Suppressor macrophage treated with lipopolysaccharide for 1 hour (primary cell): ENCODE data around the gene SMIM45.

Experiments used
- DNase-seq, 3 donors: peaks; one replicate each; pipeline ENCODE4 v3.0.0-alpha.2; 2020 to 2022

Gene SMIM45

DNA sequence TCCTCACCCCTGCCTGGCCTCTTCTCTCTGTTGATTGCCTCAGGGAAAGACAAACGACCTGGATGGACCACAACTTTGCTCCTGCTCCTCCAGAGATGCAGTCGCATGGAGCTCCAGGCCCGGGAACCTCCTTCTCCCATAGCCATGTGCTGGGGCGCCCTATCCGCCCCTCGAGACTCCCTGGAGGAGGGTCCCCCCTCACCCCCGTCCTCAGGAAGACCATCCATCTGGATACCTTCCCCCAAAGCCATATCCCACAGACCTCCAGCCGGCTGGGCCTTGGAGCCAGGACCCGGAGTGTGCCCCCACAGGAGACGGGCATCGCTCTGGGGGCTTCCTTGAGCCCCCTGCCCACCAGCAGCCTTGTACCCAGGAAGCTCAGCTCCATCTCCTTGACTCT is 19.5 kb downstream of the SMIM45 start:
- no peak for DNase-seq

DNA sequence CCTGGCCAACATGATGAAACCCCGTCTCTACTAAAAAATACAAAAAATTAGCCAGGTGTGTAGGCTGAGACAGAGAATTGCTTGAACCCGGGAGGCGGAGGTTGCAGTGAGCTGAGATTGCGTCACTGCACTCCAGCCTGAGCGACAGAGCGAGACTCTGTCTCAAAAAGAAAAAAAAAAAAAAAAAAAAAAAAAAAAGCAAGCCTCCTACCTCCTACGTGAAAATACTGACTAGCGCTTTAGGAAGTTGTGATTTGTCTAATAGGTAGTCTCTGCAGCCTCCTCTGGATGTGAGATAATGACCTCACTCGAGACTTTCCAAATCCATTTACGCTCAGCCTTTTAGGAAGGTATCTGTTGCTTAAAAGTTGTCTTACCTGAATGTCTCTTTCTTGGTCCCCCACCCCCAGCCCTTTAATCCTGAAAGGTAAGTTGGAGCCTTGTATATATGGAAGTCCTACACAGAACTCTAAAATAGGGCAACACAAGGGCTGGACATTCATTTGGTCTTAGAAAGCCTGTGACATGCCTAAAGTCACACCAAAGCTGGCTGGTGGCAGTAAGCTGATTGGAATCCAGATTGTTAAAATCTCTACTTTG is 22.8 kb downstream of the SMIM45 start:
- DNase-seq, result no peak

DNA sequence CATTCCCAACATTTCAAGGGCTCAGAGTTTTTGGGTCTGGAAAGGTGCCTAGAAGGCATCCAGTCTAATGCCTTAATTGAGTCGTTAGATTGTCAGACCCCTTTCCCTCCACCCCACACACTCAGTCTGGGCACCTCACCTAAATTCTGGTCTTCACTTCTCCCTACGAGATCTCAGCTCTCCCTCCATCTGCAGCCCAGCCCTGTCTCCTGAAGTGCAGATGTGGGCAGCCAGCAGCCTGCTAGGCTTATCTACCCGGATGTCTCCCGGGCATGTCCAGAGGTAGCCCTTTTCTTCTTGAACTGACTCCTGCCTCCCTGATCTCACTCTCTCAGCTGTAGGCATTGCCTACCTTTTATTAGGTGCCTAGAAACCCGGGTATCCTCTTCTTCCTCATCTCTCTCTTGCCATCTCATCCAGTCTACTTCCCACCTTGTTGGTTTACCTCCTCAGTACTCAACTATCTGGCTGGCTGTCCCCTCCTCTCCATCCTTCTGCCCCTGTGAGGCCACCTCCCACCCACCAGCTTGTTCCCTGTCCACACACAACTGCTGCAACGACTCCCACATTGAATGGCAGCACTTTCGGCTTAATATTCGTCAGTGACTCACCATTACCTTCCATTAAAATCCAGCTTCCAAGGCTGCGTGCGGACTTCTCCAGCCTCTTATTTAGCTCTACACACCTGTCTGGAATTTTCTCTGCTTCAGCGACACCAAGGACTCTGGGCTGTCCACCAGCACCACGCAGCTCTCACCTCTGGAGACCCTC is 23.5 kb downstream of the SMIM45 start:
- DNase-seq, result no peak

DNA sequence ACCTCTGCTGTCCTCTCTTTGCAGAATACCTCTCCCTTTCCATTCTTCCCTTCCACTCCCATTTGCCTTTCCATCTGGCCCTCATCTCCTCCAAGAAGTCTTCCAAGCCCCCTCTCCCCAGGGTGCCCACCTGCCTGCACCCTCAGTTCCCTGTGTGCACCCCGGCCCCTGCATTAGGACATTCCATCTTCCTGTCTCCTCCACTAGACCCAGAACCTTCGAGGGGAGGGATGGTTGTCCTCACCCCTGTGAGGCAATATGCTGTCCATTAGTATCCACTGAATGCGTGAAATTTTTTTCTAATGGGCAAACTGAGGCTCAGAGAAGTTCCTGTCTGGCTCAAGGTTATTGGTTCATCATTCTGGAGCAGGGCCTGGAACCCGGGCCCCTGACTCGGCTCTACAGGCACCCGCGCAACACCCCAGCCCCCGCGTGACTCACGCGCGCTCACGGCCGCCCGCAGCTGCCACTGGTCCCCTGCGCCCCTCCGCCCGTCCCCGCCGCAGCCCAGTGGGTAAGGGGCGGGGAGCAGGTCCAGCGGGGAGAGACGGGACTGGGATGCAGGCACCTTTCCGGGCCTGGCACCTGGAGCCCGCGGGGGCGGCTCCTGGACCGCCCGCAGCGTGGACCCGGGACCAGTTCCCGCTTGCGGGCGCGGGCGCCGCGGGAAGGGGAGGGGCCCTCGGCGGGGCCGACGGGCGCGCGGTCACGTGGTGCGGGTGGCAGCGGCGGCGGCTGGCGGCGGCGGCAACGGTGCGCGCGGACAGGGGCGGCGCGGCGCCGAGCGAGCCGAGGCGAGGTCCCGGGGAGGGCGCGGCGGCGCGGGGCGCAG is 24.3 kb downstream of the SMIM45 start:
- peak in 2 of 3 donors; percentile 55 to 71 for DNase-seq

DNA sequence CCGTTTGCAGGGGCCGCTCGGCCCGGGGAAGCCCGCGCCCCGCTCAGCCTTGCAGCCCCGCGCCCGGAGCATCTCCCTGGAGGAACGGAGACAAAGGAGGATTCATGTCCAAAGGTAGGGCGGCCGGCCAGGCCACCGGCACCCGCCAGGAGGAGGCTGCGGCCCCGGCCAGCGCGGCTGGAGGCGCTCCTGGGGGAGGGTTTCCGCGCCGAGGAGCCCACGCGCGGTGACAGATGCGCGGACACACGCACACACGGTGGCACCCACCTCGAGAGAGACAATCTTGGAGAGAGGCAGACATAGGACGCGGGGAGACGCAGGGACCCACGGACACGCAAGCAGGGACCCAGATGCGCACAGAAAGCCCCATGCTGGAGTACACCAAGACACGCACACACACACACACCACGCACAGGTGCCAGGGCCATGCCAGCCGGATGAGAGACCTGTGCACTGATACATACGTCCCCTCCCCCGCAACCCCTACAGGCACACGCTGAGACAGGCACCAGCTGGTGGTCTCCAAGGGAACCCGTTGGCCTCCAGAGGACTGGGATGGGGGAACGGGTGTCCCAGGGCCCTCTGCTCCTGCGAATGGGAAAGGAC is 25.1 kb downstream of the SMIM45 start:
- peak in 1 of 3 donors; percentile 27 for DNase-seq

DNA sequence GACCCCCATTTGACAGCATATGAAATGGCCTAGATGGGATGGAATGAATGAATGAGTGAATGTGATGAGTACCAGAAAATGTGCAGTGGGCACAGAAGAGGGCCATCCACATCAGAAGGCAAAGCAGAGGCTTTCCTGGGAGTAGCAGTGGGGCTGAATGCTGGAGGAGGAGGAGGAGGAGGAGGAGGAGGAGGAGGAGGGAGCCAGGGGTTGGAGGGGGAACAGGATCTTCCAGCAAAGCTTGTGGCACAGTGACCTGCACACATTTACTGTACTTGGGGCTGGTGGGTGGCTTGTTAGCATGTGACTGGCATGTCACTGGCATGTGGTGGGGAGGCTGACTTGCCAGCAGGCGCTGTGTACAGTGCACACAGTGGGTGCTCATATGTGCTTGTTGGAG is 26.8 kb downstream of the SMIM45 start:
- no peak for DNase-seq

DNA sequence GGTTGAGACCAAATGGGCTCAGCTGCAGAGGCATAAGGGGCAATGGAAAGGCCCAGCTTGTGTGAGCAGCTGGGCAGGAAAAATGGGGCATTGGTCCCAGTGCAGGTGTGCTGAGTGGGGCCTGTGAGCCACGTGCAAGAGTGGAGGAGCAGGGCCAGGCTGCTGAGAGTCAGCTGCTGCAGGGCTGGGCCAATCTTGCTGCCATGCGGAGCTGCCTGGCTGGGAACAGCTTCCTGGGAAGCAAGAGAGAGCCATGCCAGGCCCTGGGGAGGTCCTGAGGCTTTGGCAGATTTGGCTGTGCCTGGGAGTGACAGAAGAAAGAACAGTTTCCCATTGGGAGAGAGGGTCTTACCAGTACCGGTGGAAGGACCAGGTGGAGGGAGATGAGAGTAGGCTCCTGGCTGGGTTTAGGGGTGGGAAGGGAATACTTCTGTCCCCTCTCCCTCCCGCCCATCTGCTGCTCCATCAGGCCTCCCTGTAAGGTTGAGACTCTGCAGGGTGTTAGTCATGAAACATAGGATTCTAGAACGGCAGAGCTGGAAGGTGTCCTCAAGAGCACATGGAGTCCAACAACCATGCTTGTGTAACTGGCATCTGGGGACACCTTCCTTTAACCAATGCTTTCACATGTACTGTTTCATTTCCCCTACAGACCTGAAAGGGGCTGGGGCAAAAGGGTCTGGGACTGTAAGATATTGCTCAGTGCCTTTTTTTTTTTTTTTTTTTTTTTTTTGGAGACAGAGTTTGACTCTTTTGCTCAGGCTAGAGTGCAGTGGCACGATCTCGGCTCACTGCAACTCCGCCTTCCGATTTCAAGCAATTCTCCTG is 27.7 kb downstream of the SMIM45 start:
- no peak for DNase-seq

DNA sequence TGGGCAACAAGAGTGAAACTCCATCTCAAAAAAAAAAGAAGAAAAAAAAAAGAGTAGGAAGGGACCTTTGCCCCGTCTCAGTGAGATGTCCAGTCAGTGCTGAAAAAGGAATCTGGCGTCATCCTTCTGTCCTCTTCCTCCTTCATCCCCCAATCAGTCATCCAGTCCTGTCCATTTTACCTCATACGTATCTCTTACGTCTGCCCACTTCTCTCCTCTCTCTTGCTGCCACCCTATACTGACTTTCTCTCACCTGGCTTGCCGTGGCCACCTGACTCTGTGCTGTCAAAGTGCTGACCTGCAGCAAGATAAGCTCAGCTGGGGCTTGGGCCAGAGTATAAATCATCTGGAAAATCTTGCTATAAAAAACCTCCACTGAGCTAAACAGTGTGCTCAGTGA is 30.9 kb downstream of the SMIM45 start:
- peak; percentile 39 to 44 (median 40) for DNase-seq

DNA sequence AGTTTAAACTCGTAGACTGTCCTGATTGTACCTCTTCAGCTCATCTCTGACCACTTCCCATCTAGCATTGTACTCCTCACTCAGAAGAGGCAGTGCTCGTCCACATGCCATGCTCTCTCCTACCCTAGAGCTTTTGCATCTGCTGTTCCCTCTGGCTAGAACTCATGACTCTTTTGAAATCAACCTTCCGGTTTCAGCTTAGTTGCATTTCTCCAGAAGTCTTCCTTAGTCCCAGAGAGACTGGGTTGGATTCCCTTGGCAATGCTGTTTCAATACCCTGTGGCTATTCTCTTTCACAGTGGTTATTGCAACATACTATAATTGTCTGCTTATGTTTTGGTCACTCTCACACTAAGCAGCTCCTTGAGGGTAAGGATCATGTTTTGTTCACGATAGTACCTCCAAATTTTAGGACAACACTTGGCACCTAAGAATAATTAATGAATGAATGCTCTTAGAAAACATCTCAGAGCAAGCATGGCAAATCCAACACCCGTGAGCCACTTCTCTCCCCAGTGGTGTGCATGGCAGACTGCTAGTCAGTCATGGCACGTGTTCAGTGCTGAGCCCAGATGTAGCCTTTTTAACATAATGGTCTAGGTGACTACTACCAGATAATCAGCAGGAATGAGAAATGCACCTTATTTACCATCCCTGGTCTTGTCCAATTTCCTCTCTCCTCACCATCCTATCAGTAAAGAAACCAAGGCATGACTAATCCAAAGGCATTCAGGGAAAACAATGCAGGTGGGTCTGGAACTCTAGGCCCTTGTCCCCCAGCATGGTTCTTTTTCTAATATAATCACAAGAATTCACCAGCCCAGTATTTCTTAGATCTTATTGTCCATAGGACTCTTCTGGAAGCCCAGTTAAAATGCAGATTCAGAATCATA is 31.8 kb downstream of the SMIM45 start:
- peak; percentile 51 to 58 (median 54) for DNase-seq

DNA sequence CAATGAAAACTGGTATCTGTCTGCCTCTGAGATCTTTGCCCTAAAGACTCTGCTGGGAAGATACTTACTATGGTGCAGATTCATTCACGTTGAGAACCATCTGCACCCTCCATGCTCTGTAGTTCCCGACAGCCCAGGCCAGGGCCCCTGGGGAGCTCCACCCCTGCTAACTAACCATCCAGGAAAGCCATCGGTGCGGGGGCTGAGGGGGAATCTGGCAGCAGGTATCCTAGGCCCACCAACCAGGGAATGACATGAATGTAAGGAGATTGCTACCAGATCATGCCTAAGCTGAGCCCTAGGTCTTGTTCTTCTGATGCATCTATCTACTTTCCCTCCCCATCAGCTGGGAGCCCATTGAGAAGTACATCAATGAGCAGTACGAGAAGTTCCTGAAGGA is 35.3 kb downstream of the SMIM45 start:
- DNase-seq, result no peak

DNA sequence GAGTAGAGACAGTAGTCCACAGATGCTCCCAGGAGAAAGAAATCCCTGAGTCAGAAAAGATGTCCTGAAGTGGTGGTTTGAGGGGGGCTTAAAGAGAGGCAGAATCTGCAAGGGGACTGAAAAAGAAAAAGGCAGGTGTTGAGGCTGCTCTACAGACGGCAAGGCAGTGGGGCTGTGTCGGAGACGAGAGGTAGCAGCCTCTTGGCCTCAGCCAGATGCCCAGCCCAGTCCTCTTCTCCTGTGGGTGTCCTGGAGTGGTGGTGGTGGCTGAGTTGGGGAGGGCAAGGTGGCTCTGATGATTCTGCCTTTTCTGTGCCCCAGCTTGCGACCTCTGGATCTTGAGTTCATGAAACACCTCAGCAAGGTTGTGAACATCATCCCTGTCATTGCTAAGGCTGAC is 37.3 kb downstream of the SMIM45 start:
- DNase-seq, result no peak

DNA sequence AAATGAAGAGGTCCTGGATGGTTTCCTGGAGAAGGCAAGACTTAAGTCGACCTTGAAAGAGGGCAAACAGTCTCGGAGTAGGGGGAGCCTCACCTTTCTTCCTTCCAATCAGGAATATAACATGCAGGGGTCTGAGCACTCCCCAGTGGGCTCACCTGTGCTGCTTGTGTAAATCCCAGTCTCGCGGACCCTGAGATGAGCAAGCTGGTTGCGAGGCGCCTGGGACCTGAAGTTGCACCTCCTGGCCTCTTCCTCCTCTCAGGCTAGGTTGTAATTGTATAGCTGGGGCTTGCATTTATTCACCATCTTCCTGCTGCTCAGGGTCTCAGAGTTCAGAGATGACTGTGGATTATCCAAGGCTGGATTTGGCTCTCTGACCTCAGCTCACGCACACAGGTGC is 39.2 kb downstream of the SMIM45 start:
- DNase-seq, result no peak

DNA sequence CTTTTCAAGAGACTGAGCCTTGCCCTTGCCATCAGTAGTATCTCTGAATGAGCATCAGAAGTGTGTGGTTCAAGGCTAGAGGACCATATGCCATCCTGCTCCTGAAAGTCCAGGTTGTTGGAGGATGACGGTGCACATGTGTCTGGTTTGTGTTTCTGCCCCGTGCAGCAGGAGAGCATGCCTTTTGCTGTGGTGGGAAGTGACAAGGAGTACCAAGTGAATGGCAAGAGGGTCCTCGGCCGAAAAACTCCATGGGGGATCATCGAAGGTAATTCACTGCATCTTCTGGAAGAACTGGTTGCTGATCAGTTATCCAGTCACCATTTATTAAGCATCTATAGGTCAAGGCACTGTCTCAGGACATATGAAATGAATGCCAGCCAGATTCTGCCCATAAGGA is 40.5 kb downstream of the SMIM45 start:
- no peak for DNase-seq

DNA sequence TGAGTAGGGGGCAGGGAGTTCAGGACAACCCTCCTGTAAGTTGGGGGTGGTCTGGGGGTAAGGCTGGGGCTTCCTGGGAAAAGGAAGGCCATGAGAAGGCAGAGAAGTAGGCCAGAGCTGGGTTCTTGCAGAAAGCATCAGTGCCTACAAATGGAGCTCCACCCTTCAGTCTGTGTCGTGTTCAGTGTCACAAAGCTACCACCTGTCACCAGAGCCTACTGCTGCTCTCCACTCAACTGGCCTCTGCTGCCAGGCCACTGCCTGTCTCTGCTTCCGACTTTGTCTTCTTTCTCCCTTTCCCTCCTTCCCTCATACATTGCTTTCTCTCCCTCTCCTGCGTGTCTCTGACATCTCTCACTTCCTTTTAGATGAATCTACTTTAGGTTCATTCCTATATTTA is 43.3 kb downstream of the SMIM45 start:
- no peak for DNase-seq

DNA sequence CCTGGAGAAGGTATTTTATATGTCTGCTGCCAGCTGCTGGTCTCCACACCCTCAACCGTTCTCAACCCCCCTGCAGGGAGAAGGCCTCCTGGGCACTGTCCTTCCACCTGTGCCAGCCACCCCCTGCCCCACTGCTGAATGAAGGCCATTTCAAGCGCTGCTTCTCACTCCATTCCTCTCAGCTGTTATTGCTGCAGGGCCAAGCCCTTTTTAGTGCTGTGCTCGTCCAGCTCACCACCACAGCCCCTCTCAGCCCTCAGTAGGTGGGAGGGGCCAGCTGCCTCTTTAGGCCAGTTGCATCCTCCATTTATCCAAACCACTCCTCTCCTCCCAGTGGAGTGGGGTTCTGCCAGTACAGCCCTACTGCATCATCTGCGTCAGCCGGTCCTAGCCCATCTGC is 44.9 kb downstream of the SMIM45 start:
- DNase-seq, result no peak

DNA sequence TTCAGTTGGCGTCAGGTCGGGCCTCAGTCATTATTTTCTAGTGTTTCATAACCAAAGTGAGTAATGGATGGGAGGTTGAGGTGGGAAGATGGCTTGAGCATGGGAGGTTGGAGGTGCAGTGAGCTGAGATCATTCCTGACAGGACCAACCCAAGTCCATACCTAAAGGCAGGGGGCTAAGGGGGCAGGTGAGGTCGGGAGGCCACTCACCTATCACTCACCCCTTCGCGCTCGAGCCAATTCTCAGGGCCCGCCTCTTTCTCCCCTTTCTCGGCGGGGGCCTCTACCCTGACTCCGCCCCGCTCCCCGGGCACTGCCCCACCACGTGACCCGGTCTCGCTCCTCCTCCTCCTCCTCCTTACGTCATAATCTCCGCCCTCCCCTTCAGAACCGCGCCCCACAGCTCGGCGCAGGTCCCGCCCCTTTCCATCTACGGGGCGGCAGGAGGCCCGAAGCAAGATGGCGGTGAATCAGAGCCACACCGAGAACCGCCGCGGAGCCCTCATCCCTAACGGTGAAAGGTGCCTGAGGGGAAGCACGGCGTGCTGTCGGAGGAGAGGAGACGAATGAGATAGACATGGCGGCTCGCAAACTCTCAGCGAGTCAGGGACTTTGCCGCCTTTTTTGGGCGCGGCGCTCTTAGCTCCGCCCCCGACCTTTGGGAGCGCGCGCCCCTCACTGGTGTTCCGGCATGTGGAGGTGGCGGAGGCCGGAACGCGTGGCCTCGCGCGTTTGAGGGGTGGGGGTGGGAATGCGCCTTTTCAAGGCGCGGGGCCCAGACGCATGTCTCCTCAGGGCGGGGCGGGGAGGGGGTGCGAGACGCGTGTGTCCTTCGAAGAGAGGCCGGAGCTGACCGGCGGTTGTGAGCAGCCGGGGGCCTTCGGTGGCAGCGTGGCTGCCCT is 46.7 kb downstream of the SMIM45 start, which contains the start of gene WBP2NL:
Gene WBP2NL (plus strand): TSS at position 428 of the 901 bp plus-strand sequence. CDS start 31 bp downstream, at position 459.
- peak; percentile 90 to 97 (median 93) for DNase-seq

DNA sequence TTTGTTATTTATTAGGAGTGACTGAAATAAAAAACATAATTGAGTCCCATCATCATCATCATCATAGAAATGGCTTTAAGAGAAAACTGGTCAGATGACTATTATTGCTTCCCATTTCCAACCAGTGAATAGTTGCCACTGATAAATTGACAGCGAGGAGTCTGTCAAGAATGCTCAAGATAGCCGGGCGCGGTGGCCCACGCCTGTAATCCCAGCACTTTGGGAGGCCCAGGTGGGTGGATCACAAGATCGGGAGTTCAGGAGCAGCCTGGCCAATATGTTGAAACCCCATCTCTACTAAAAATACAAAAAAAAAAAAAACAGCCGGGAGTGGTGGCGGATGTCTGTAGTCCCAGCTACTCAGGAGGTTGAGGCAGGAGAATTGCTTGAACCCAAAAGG is 48.5 kb downstream of the SMIM45 start:
- DNase-seq, result no peak

DNA sequence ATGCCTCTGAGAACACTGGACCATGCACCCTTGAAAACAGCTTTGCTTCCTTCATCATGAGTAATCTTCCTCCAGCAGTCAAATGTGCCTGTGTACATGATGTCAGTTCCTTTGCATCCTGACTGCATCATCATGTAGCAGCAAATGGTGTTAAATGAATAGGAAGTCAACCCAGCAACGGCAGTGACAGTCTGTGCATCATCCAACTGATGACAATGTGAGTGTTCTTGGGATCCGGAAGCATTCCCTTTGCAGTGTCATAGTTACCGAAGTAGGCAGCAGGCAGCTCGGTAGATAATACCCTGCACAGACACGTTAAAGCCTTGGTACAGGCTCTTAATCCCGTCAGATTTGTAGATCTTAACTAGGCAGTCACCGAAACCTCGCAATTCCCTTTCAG is 49.2 kb downstream of the SMIM45 start:
- peak; percentile 16 to 52 (median 30) for DNase-seq

DNA sequence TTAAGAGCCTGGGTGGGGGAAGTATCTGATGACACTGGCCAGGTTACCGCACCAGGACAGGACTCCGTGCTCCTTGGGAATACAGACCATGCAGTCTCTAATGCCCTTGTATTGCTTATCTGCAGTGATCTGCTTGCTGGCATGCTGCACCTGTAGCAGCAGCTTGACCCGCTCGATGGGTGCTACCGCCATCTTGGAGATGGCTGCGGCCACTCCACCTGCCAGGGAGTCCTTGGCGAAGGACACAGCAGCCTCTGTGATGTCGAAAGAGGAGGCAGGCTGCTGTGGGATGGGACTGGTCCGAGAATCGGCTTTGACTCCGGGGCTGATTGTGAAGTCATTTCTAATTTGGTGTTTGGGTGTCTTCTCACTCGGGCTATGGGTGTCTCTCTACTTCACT is 49.8 kb downstream of the SMIM45 start:
- no peak for DNase-seq

DNA sequence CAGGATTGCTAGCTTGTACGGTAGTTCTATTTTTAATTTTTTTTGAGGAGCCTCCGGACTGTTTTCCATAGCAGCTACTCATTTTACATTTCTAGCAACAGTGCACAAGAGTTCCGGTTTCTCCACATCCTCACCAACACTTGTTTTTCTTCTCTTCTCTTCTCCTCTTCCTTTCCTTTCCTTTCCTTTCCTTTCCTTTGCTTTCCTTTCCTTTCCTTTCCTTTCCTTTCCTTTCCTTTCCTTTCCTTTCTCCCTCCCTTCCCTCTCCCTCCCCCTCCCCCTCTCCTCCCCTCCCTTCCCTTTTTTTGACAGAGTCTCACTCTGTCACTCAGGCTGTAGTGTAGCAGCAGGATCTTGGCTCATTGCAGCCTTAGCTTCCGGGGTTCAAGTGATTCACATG is 56.0 kb downstream of the SMIM45 start:
- DNase-seq, result no peak
